Liver (tissue), 9 donors: ENCODE data around the gene CARD9. TPM values are rescaled to one million over a fixed set of nuclear protein-coding genes. Genes with fewer than 3 reads are reported as not detected.

Experiments
- DNase-seq: peaks from one replicate; pipeline ENCODE4 v3.0.0-alpha.2; 2017; ENCODE audit warnings: low spot score
- H3K27ac ChIP-seq, 2 donors: one replicate each; pipeline ENCODE4 v1.7.0; 2013; ENCODE audit warnings: inconsistent platforms in 2 of 2, low read length in 2 of 2, control low read depth in 1 of 2, low read depth in 1 of 2, mild to moderate bottlenecking in 1 of 2
- H3K27me3 ChIP-seq, 4 donors: one replicate each; pipeline versions ENCODE4 v1.6.1 to v1.7.0; 2013; ENCODE audit warnings: low read length in 3 of 4, inconsistent platforms in 1 of 4, mild to moderate bottlenecking in 1 of 4, moderate library complexity in 1 of 4; ENCODE audit not compliant: control insufficient read depth in 4 of 4, insufficient read depth in 4 of 4
- H3K36me3 ChIP-seq, 4 donors: one replicate each; pipeline versions ENCODE4 v1.6.1 to v1.7.0; 2013; ENCODE audit warnings: low read length in 3 of 4, mild to moderate bottlenecking in 3 of 4, low read depth in 1 of 4, moderate library complexity in 1 of 4; ENCODE audit not compliant: control insufficient read depth in 4 of 4, insufficient read depth in 3 of 4
- H3K4me1 ChIP-seq, 4 donors: one replicate each; pipeline versions ENCODE4 v1.6.1 to v1.7.0; 2013; ENCODE audit warnings: low read length in 3 of 4, mild to moderate bottlenecking in 3 of 4, moderate library complexity in 1 of 4; ENCODE audit not compliant: control insufficient read depth in 4 of 4, insufficient read depth in 4 of 4
- H3K4me3 ChIP-seq, 3 donors: one replicate each; pipeline versions ENCODE4 v1.6.1 to v1.7.0; 2013; ENCODE audit warnings: low read length in 3 of 3, control low read depth in 1 of 3, low read depth in 1 of 3, mild to moderate bottlenecking in 1 of 3
- H3K9ac ChIP-seq, 2 donors: one replicate each; pipeline ENCODE4 v1.7.0; 2013; ENCODE audit warnings: low read length in 2 of 2, mild to moderate bottlenecking in 2 of 2, moderate library complexity in 2 of 2, control low read depth in 1 of 2, low read depth in 1 of 2
- H3K9me3 ChIP-seq, 4 donors: one replicate each; pipeline versions ENCODE4 v1.6.1 to v1.7.0; 2013; ENCODE audit warnings: low read length in 3 of 4; ENCODE audit not compliant: control insufficient read depth in 4 of 4
- EGR1 ChIP-seq, 2 donors: IDR thresholded peaks; 2 replicates each; pipeline ENCODE4 v1.6.1; 2016 to 2018; ENCODE audit warnings: antibody characterized with exemption in 2 of 2, low read depth in 2 of 2
- HNF4A ChIP-seq, 2 donors: conservative IDR thresholded peaks; 2 replicates each; pipeline ENCODE4 v1.6.1; 2016; ENCODE audit warnings: antibody characterized with exemption in 2 of 2, mild to moderate bottlenecking in 2 of 2
- HNF4G ChIP-seq: IDR thresholded peaks from 2 replicates; pipeline ENCODE4 v1.6.1; 2016; ENCODE audit warnings: antibody characterized with exemption
- RAD21 ChIP-seq, 2 donors: IDR thresholded peaks; 2 replicates each; pipeline ENCODE4 v1.6.1; 2016; ENCODE audit warnings: antibody characterized with exemption in 2 of 2, mild to moderate bottlenecking in 2 of 2
- SP1 ChIP-seq: IDR thresholded peaks from 2 replicates; pipeline ENCODE4 v1.6.1; 2018; ENCODE audit warnings: antibody characterized with exemption, mild to moderate bottlenecking
- YY1 ChIP-seq: IDR thresholded peaks from 2 replicates; pipeline ENCODE4 v1.6.1; 2016; ENCODE audit warnings: antibody characterized with exemption, mild to moderate bottlenecking
- WGBS: extraction: QIAGEN DNeasy Blood & Tissue Kit; methylation state at CpG from one replicate; pipeline ENCODE4 v1.1.7; 2013; 5-methylcytosine and 5-hydroxymethylcytosine counted together
- polyA plus RNA-seq, 2 donors: library from polyadenylated mRNA; stranded (reverse) in 1 of 2; unstranded in 1 of 2; fragments of 200-250 nt in 1 of 2; fragments of >200 nt in 1 of 2; fragmentation: Nextera tagmentation in 1 of 2; extraction: Ambion mirVana in 1 of 2; gene quantifications; one replicate each; pipeline versions ENCODE4 v1.2.1 to v1.2.3, GENCODE V29; 2013 to 2015
- total RNA-seq, 2 donors: library from RNA; depleted of rRNA; stranded (reverse); fragments of >200 nt; gene quantifications; one replicate each; pipeline ENCODE4 v1.2.3, GENCODE V29; 2014
- TF ChIP-seq, protein P1 (sequence below): IDR thresholded peaks from 2 replicates; pipeline ENCODE4 v1.6.1; 2016; ENCODE audit warnings: antibody characterized with exemption
- TF ChIP-seq, protein P2 (sequence below): IDR thresholded peaks from 2 replicates; pipeline ENCODE4 v1.6.1; 2016; ENCODE audit warnings: antibody characterized with exemption, mild to moderate bottlenecking
- TF ChIP-seq, protein P3 (sequence below): fragments of 150-350 bp; IDR thresholded peaks from 2 replicates; pipeline ENCODE4 v1.5.1; 2017; ENCODE audit warnings: improper control_type of control experiment, low read depth, low read length; ENCODE audit not compliant: missing input control
- TF ChIP-seq, protein P4 (sequence below): IDR thresholded peaks from 2 replicates; pipeline ENCODE4 v1.6.1; 2016; ENCODE audit warnings: antibody characterized with exemption
- donor health status: healthy.
- donor health status: healthy.
- donor health status: healthy.
- donor health status: healthy.
- donor health status: healthy.

The CARD9 gene
- total and polyA plus RNA-seq, 4 donors = 0.25 to 5.3 (median 2.2) TPM

DNA sequence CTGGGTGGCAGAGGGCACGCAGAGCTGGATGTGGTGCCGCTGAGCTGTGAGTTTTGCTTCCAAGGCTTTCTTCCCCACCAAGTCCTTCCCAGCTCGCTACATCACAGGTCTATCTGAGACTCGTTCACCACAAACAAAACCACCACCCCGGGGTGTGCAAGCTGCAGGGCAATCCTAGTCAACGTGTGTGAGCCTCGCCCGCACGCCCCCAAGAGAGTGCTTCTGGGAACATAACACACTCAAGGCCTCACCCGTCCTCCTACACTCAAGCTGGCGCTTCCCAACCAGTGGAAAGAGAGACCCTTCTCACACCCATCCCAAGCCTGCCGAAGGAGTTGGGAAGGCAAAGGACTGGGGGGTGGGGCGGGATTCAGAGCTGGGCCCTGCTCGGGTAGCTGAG, 15.9 kb upstream of the CARD9 start:
- Histone ChIP-seq H3K4me3 (no peak overlapping the region), H3K27ac (no peak overlapping the region), H3K9me3 (no peaks in the 10 kb centered on the region), H3K27me3 (no peaks in the 10 kb centered on the region), H3K4me1 (peaks cover 0 to 8% (median 1%) of the 10 kb centered on the region in 4 donors), H3K36me3 (peaks cover 4 to 59% (median 30%) of the 10 kb centered on the region in 4 donors), H3K9ac (no peak overlapping the region)
- 91% methylated on average over 14 of the region's 14 CpGs for WGBS
- no peak for DNase-seq
- TF ChIP-seq, protein P1, sequence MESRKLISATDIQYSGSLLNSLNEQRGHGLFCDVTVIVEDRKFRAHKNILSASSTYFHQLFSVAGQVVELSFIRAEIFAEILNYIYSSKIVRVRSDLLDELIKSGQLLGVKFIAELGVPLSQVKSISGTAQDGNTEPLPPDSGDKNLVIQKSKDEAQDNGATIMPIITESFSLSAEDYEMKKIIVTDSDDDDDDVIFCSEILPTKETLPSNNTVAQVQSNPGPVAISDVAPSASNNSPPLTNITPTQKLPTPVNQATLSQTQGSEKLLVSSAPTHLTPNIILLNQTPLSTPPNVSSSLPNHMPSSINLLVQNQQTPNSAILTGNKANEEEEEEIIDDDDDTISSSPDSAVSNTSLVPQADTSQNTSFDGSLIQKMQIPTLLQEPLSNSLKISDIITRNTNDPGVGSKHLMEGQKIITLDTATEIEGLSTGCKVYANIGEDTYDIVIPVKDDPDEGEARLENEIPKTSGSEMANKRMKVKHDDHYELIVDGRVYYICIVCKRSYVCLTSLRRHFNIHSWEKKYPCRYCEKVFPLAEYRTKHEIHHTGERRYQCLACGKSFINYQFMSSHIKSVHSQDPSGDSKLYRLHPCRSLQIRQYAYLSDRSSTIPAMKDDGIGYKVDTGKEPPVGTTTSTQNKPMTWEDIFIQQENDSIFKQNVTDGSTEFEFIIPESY = no peak
- TF ChIP-seq RAD21 (IDR thresholded peaks at IDR 0.05) (no peak), SP1 (no peak), EGR1 (IDR thresholded peaks at IDR 0.05; ENCODE audit: low read depth in 2 of 2) (no peak), YY1 (no peak), HNF4G (no peak), HNF4A (conservative IDR thresholded peaks at IDR 0.05) (no peak)
- TF ChIP-seq, protein P2, sequence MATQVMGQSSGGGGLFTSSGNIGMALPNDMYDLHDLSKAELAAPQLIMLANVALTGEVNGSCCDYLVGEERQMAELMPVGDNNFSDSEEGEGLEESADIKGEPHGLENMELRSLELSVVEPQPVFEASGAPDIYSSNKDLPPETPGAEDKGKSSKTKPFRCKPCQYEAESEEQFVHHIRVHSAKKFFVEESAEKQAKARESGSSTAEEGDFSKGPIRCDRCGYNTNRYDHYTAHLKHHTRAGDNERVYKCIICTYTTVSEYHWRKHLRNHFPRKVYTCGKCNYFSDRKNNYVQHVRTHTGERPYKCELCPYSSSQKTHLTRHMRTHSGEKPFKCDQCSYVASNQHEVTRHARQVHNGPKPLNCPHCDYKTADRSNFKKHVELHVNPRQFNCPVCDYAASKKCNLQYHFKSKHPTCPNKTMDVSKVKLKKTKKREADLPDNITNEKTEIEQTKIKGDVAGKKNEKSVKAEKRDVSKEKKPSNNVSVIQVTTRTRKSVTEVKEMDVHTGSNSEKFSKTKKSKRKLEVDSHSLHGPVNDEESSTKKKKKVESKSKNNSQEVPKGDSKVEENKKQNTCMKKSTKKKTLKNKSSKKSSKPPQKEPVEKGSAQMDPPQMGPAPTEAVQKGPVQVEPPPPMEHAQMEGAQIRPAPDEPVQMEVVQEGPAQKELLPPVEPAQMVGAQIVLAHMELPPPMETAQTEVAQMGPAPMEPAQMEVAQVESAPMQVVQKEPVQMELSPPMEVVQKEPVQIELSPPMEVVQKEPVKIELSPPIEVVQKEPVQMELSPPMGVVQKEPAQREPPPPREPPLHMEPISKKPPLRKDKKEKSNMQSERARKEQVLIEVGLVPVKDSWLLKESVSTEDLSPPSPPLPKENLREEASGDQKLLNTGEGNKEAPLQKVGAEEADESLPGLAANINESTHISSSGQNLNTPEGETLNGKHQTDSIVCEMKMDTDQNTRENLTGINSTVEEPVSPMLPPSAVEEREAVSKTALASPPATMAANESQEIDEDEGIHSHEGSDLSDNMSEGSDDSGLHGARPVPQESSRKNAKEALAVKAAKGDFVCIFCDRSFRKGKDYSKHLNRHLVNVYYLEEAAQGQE = no peak
- TF ChIP-seq, protein P3, sequence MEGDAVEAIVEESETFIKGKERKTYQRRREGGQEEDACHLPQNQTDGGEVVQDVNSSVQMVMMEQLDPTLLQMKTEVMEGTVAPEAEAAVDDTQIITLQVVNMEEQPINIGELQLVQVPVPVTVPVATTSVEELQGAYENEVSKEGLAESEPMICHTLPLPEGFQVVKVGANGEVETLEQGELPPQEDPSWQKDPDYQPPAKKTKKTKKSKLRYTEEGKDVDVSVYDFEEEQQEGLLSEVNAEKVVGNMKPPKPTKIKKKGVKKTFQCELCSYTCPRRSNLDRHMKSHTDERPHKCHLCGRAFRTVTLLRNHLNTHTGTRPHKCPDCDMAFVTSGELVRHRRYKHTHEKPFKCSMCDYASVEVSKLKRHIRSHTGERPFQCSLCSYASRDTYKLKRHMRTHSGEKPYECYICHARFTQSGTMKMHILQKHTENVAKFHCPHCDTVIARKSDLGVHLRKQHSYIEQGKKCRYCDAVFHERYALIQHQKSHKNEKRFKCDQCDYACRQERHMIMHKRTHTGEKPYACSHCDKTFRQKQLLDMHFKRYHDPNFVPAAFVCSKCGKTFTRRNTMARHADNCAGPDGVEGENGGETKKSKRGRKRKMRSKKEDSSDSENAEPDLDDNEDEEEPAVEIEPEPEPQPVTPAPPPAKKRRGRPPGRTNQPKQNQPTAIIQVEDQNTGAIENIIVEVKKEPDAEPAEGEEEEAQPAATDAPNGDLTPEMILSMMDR = no peak
- TF ChIP-seq, protein P4, sequence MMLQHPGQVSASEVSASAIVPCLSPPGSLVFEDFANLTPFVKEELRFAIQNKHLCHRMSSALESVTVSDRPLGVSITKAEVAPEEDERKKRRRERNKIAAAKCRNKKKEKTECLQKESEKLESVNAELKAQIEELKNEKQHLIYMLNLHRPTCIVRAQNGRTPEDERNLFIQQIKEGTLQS = no peak

GRCh38 chr9:136387217-136387616, 13.7 kb upstream of the CARD9 start:
- H3K9ac ChIP-seq = no peak overlapping the region
- H3K27me3 ChIP-seq = no peaks in the 10 kb centered on the region
- peaks cover 7 to 69% (median 29%) of the 10 kb centered on the region in 4 donors for H3K36me3 ChIP-seq
- peak in 1 of 2 donors; percentile 11 for TF ChIP-seq HNF4A (conservative IDR thresholded peaks at IDR 0.05)
- TF ChIP-seq, protein P1 = no peak
- DNase-seq = no peak
- 69% methylated on average over 19 of the region's 19 CpGs for WGBS
- no peak overlapping the region for H3K4me3 ChIP-seq
- no peaks in the 10 kb centered on the region for H3K9me3 ChIP-seq
- H3K27ac ChIP-seq = no peak overlapping the region
- H3K4me1 ChIP-seq = peaks cover 0 to 8% (median 1%) of the 10 kb centered on the region in 4 donors
